ENCODE measurements around the gene PRB4. TPM values are rescaled to one million over a fixed set of nuclear protein-coding genes. Genes with fewer than 3 reads are reported as not detected.
"Not testable (repeated sequence)": the region's sequence is repeated elsewhere in the genome, so short reads cannot be mapped to it uniquely, and the experiment has no call there.

PRB4 gene
- total RNA-seq: not detected in 2 replicates

- no peak within 1 kb of the TSS for H3K27ac Mint-ChIP-seq
- H3K4me3 Mint-ChIP-seq (ENCODE audit: low read depth): no peak within 1 kb of the TSS
- H3K9me3 Mint-ChIP-seq: peaks cover 5% of the 10 kb centered on the region
- no peaks in the 10 kb centered on the region for H3K27me3 Mint-ChIP-seq (ENCODE audit: low read depth)
- no peak for DNase-seq (ENCODE audit: low spot score)
- no peaks in the 10 kb centered on the region for H3K36me3 Mint-ChIP-seq (ENCODE audit: low read depth)
- intact Hi-C loops (cut with micrococcal nuclease): no loop called here
- H3K4me1 Mint-ChIP-seq (ENCODE audit: low read depth): no peaks in the 10 kb centered on the region
Observed at GRCh38 chr12:11310336-11310735, at the start of gene PRB4. Gene PRB4, minus strand, starts transcription at chr12:11310436. Its CDS starts 38 bp downstream, at chr12:11310398.

- H3K27ac Mint-ChIP-seq; intact Hi-C loops (cut with micrococcal nuclease); H3K4me1 Mint-ChIP-seq (ENCODE audit: low read depth); H3K9me3 Mint-ChIP-seq; DNase-seq (ENCODE audit: low spot score); H3K36me3 Mint-ChIP-seq (ENCODE audit: low read depth); H3K4me3 Mint-ChIP-seq (ENCODE audit: low read depth): not testable (repeated sequence)
- H3K27me3 Mint-ChIP-seq (ENCODE audit: low read depth): peaks cover 15% of the 10 kb centered on the region
Observed at GRCh38 chr12:11351736-11352135, 41.5 kb upstream of the PRB4 start.

GRCh38 chr12:11348439-11348838 is 38.2 kb upstream of the PRB4 start:
- Mint-ChIP-seq H3K27ac (no peak overlapping the region), H3K4me1 (ENCODE audit: low read depth) (no peaks in the 10 kb centered on the region), H3K9me3 (no peaks in the 10 kb centered on the region), H3K27me3 (ENCODE audit: low read depth) (peaks cover 1% of the 10 kb centered on the region), H3K4me3 (ENCODE audit: low read depth) (no peak overlapping the region), H3K36me3 (ENCODE audit: low read depth) (no peaks in the 10 kb centered on the region)
- intact Hi-C loops (cut with micrococcal nuclease): no loop called here
- DNase-seq (ENCODE audit: low spot score): no peak

- Mint-ChIP-seq H3K27ac (no peak overlapping the region), H3K36me3 (ENCODE audit: low read depth) (no peaks in the 10 kb centered on the region), H3K4me3 (ENCODE audit: low read depth) (no peak overlapping the region), H3K9me3 (no peaks in the 10 kb centered on the region), H3K4me1 (ENCODE audit: low read depth) (no peaks in the 10 kb centered on the region), H3K27me3 (ENCODE audit: low read depth) (peaks cover 1% of the 10 kb centered on the region)
- intact Hi-C loops (cut with micrococcal nuclease): no loop called here
- DNase-seq (ENCODE audit: low spot score): no peak
Observed at GRCh38 chr12:11347810-11348209, 37.6 kb upstream of the PRB4 start.

GRCh38 chr12:11344500-11344899 is 34.3 kb upstream of the PRB4 start:
- no peak overlapping the region for H3K27ac Mint-ChIP-seq
- no peaks in the 10 kb centered on the region for H3K36me3 Mint-ChIP-seq (ENCODE audit: low read depth)
- H3K4me1 Mint-ChIP-seq (ENCODE audit: low read depth): no peaks in the 10 kb centered on the region
- no peak for DNase-seq (ENCODE audit: low spot score)
- H3K4me3 Mint-ChIP-seq (ENCODE audit: low read depth): no peak overlapping the region
- H3K27me3 Mint-ChIP-seq (ENCODE audit: low read depth): no peaks in the 10 kb centered on the region
- H3K9me3 Mint-ChIP-seq: no peaks in the 10 kb centered on the region
- intact Hi-C loops (cut with micrococcal nuclease): no loop called here

GRCh38 chr12:11324426-11324825 is 14.2 kb upstream of the PRB4 start:
- no peak for DNase-seq (ENCODE audit: low spot score)
- H3K9me3 Mint-ChIP-seq: no peaks in the 10 kb centered on the region
- no peaks in the 10 kb centered on the region for H3K4me1 Mint-ChIP-seq (ENCODE audit: low read depth)
- H3K27me3 Mint-ChIP-seq (ENCODE audit: low read depth): no peaks in the 10 kb centered on the region
- no peak overlapping the region for H3K4me3 Mint-ChIP-seq (ENCODE audit: low read depth)
- intact Hi-C loops (cut with micrococcal nuclease): no loop called here
- H3K27ac Mint-ChIP-seq: no peak overlapping the region
- no peaks in the 10 kb centered on the region for H3K36me3 Mint-ChIP-seq (ENCODE audit: low read depth)

GRCh38 chr12:11321980-11322379 is 11.7 kb upstream of the PRB4 start:
- Mint-ChIP-seq H3K27me3 (ENCODE audit: low read depth) (no peaks in the 10 kb centered on the region), H3K27ac (no peak overlapping the region), H3K4me1 (ENCODE audit: low read depth) (no peaks in the 10 kb centered on the region), H3K4me3 (ENCODE audit: low read depth) (no peak overlapping the region), H3K9me3 (peaks cover 3% of the 10 kb centered on the region), H3K36me3 (ENCODE audit: low read depth) (no peaks in the 10 kb centered on the region)
- no peak for DNase-seq (ENCODE audit: low spot score)
- intact Hi-C loops (cut with micrococcal nuclease): no loop called here

GRCh38 chr12:11307143-11307542 is 3.1 kb downstream of the PRB4 start:
- DNase-seq (ENCODE audit: low spot score): no peak
- no peaks in the 10 kb centered on the region for H3K27me3 Mint-ChIP-seq (ENCODE audit: low read depth)
- no peaks in the 10 kb centered on the region for H3K36me3 Mint-ChIP-seq (ENCODE audit: low read depth)
- no peaks in the 10 kb centered on the region for H3K4me1 Mint-ChIP-seq (ENCODE audit: low read depth)
- peaks cover 11% of the 10 kb centered on the region for H3K9me3 Mint-ChIP-seq
- intact Hi-C loops (cut with micrococcal nuclease): no loop called here
- H3K27ac Mint-ChIP-seq: no peak overlapping the region
- no peak overlapping the region for H3K4me3 Mint-ChIP-seq (ENCODE audit: low read depth)

- Mint-ChIP-seq H3K36me3 (ENCODE audit: low read depth) (no peaks in the 10 kb centered on the region), H3K27ac (no peak overlapping the region), H3K9me3 (no peaks in the 10 kb centered on the region), H3K27me3 (ENCODE audit: low read depth) (no peaks in the 10 kb centered on the region), H3K4me1 (ENCODE audit: low read depth) (no peaks in the 10 kb centered on the region), H3K4me3 (ENCODE audit: low read depth) (no peak overlapping the region)
- no peak for DNase-seq (ENCODE audit: low spot score)
- intact Hi-C loops (cut with micrococcal nuclease): no loop called here
Observed at GRCh38 chr12:11273449-11273848, 36.8 kb downstream of the PRB4 start.

GRCh38 chr12:11269607-11270006 is 40.6 kb downstream of the PRB4 start, which contains the start of gene PRB3:
Gene PRB3, minus strand, starts transcription at chr12:11269707. Its CDS starts 38 bp downstream, at chr12:11269669.
- DNase-seq (ENCODE audit: low spot score): no peak
- no peaks in the 10 kb centered on the region for H3K4me1 Mint-ChIP-seq (ENCODE audit: low read depth)
- no peaks in the 10 kb centered on the region for H3K27me3 Mint-ChIP-seq (ENCODE audit: low read depth)
- no peaks in the 10 kb centered on the region for H3K9me3 Mint-ChIP-seq
- no peak within 1 kb of the TSS for H3K4me3 Mint-ChIP-seq (ENCODE audit: low read depth)
- H3K27ac Mint-ChIP-seq: no peak within 1 kb of the TSS
- H3K36me3 Mint-ChIP-seq (ENCODE audit: low read depth): no peaks in the 10 kb centered on the region
- intact Hi-C loops (cut with micrococcal nuclease): no loop called here

GRCh38 chr12:11264501-11264900 is 45.7 kb downstream of the PRB4 start:
- Mint-ChIP-seq H3K36me3 (ENCODE audit: low read depth) (no peaks in the 10 kb centered on the region), H3K27me3 (ENCODE audit: low read depth) (no peaks in the 10 kb centered on the region), H3K4me1 (ENCODE audit: low read depth) (no peaks in the 10 kb centered on the region), H3K9me3 (no peaks in the 10 kb centered on the region), H3K4me3 (ENCODE audit: low read depth) (no peak overlapping the region), H3K27ac (no peak overlapping the region)
- no peak for DNase-seq (ENCODE audit: low spot score)
- intact Hi-C loops (cut with micrococcal nuclease): no loop called here

Other genes with a start within 250 kb of the PRB4 start
- 1.3 and 2.0 TPM in 2 replicates for gene TAS2R46, start 248.1 kb downstream of the PRB4 start, total RNA-seq
- 1.1 and 1.8 TPM in 2 replicates for gene TAS2R43, start 218.1 kb downstream of the PRB4 start, total RNA-seq
- gene TAS2R30, start 175.8 kb downstream of the PRB4 start, total RNA-seq: 2.9 and 3.6 TPM in 2 replicates
- gene SMIM10L1, start 139.2 kb downstream of the PRB4 start, total RNA-seq: 10.7 and 10.8 TPM in 2 replicates
- gene TAS2R42, start 123.5 kb downstream of the PRB4 start, total RNA-seq: not detected in 2 replicates
- gene PRB3, start 40.7 kb downstream of the PRB4 start, total RNA-seq: not detected in 2 replicates
- not detected in 2 replicates for gene PRB2, start 85.1 kb upstream of the PRB4 start, total RNA-seq

Data from activated T-helper 2 cell treated with anti-CD3 and anti-CD28 coated beads, Interferon-gamma antibody, Interleukin-2, Interleukin-4, amounts not matched to agents 10 μg/mL and 5 μg/mL and 100 μg/mL, durations not matched to agents 14 hours and 24 hours and 36 hours (primary cell).